GM19468 (cell line): ENCODE data around the gene STX11.
"Not testable (repeated sequence)": the region's sequence is repeated elsewhere in the genome, so short reads cannot be mapped to it uniquely, and the experiment has no call there.

Source experiments
- ATAC-seq: cut with Tn5 transposase; IDR thresholded peaks from one replicate; pipeline ENCODE4 v1.9.1; 2021; ENCODE audit warnings: mild to moderate bottlenecking, moderate library complexity, moderate number of reproducible peaks; ENCODE audit not compliant: unreplicated experiment; ENCODE audit errors: extremely low read depth

Gene STX11

DNA sequence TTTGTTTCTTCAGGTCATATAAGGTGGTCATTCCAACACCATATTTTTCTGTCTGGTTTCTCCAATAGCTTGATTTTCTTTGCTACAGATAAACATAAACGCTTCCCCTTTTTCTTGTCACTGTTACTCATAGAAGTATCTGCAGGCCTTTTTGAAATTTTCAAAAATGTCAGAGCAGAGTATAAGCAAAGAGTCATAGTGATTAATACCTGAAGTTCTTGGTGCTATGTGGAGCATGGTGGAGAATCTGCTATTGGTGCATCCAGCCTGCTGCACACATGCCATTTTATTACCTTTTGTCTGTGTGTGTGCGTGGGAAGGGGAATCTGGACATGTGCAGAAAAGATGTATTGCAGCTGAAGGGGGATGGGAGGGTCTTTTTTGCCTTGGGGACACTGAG, 19.7 kb downstream of the STX11 start:
- no peak for ATAC-seq

DNA sequence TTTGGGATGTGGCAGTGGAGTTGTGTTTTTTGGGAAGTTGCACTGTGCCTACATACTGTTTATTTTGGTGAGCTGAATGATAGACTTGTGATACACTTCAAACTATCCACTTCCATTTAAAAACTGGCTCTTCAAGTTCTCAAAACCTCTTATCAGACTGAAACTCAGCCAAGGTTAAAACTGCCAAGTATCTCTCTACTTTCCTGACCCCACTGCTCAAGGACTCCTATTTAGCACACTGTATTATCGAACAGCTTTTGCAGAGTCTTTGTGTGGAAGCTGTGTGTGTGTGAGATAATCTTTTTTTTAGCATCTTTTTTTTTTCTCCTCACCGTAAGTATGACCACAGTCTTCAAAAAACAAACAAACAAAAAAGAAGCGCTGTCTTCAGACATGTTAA, 21.1 kb downstream of the STX11 start:
- no peak for ATAC-seq

DNA sequence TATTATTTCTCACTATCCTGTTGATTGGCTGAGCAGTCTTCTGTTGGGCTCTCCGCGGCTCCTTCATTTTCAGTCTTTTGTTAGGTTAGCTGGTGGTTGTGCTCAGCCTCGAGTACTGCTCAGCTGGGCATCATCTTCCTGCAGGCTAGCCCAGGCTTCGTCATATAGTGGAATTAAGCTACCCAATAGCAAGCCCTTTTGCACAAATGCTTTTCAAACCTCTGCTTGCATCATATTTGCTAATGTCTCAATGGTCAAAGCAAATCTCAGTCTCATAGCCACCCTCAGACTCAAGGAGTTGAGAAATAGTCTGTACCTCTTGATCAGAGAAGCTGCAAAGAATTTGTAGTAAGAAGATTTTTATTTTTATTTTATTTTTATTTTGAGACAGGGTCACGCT, 23.7 kb downstream of the STX11 start:
- ATAC-seq = no peak

DNA sequence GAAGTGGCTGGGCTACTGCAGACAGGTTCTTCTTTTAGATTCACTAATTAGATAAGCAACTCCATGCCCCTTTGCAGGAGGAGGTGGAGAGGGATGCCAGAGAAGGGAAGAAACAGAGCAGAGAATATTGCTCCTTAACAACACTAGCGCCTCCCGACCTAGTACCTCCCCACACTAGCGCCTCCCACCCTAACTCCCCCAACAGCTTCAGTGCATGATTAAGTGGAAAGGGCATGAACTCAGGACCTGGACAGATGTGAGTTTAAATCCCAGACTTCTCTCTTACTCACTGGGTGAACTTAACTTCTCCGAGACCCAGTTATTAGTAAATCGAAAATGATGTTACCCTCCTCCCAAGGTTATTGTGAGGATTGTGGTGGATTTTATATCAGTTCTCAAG, 25.7 kb downstream of the STX11 start:
- ATAC-seq = no peak

DNA sequence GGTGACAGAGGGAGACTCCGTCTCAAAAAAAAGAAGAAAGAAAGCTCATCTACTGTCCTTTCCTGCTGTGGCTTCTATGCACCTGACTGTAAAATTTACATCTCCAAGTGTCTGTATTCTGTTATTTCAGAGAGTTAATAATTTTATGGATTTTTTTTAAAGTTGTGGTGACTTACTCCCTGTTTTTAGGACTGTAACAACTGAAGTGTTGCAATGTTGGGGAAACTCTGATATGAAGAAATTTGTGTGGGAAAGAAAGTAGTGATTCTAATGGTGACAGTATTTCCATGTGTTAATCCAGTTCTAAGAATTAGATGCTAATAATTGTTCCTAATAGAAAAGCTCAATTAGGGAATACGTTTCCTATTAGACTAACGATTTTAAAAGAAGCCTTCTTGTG, 27.4 kb downstream of the STX11 start:
- no peak for ATAC-seq

DNA sequence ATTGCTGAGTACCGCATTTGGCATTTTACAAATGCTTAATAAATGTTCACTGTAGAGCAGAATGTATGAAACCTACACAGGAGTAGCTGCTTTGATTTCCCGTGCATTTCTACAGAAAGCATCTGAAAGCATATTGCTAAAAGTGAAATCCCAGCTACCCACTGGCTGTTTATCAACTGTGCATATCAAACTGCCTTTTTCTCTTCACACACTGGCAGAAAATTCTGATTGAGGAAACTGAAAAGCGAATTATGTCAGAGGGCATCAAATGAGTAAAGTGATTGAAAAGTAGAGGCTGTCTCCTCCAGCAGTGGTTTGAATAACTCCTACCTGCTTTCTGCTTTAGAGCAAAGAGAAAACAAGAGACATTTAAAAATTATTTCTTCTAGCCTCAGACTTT, 28.0 kb downstream of the STX11 start:
- ATAC-seq = no peak

DNA sequence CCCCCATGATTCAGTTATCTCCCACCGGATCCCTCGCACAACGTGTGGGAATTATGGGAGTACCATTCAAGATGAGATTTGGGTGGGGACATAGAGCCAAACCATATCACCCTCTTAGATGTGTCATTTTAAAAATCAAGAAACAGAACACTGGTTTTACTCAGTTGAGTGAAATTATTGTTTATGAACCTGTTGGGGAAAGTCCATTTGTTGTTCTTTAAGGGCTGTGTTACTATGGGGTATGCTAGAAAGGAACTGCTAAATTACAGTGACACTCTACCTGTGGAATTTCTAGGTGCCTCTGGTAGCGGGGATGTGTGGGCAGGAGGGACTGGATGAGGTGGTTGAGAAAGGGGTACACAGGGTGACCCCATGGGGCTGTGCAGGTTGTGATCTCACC, 28.9 kb downstream of the STX11 start:
- no peak for ATAC-seq

DNA sequence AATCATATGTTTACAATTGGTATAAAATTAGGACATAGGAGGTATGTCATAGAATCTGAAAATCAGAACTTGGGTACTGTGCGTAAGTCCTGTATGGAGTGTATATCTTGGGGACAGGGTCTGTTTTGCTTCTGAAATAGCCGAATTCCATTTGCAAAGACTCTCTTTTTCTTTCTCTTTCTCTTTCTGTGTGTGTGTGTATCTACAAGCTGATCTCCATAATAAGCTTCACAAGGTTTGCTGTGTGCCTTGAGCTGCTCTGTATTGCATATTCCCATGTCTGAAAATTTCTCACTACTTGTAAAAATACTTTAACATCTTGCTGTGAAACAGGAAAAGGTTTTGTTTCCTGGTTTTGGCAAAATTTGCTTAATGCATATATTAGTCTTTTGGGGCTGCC, 29.5 kb downstream of the STX11 start:
- ATAC-seq = no peak

DNA sequence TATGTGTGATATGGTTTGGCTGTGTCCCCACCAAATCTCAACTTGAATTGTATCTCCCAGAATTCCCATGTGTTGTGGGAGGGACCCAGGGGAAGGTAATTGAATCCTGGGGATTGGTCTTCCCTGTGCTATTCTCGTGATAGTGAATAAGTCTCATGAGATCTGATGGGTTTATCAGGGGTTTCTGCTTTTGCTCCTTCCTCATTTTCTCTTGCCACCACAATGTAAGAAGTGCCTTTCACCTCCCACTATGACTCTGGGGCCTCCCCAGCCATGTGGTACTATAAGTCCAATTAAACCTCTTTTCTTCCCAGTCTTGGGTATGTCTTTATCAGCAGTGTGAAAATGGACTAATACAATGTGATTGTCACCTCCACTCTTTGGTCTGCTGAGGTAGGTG, 30.0 kb downstream of the STX11 start:
- not testable (repeated sequence) for ATAC-seq

DNA sequence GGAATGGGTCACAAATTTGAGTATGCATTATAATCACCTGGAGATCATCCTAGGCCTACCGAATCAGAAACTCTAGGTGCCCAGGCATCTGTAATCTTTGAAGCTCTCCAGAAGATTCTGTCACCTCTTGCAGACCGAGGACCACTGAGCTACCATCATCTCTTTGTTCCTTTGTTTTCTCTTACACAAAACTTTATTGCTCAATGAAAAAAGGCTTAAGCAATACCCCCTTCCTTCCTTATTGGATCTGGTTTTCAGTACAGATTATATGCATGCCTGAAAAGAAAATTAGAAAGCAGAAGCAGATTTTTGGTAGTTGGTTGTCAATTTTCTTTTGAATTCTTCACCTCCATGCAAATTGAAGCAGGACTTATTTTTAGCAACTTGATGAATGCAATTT, 31.3 kb downstream of the STX11 start:
- no peak for ATAC-seq

DNA sequence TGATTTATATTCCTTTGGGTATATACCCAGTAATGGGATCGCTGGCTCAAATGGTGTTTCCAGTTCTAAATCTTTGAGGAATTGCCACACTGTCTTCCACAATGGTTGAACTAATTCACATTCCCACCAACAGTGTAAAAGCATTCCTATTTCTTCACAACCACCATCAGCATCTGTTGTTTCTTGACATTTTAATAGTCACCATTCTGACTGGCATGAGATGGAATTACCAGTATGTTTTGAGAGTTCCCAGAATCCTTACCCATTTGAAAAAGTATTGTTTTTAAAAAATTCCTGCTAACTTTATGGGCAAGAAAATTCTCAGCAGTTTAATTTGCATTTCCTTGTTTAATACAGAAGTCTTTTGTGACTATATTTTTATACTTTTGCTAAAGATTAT, 33.9 kb downstream of the STX11 start:
- ATAC-seq = not testable (repeated sequence)

DNA sequence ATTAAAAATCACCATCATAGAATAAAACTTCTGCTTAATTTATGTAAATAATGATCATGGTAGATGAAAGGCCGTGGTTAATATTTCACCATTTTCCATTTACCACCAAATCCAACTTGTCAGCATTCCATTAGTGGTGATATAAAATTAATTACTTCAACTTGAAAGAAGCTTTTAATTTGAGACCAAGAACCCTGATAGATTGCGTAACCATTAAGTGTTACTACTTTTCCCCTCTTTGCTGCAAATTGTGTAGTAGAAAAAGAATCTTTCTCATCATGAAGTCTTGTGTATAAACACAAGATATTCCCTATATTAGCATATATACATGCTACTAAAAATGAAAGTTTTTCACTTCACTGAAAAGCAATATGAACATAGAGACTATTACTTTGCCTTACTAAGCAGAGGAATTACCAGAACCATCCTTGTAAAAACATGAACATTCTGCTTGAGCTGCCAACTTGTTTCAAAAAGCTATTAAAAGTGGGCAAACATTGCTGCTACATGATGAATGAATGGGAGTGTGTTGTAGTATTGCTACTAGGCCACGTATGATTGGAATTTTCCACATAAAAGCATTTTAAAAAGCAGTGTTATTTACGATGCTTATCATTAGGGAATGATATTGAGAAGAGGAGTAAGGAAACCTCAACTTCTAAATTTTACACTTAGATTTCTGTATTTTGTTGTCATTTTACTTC, 35.0 kb downstream of the STX11 start:
- ATAC-seq = no peak

DNA sequence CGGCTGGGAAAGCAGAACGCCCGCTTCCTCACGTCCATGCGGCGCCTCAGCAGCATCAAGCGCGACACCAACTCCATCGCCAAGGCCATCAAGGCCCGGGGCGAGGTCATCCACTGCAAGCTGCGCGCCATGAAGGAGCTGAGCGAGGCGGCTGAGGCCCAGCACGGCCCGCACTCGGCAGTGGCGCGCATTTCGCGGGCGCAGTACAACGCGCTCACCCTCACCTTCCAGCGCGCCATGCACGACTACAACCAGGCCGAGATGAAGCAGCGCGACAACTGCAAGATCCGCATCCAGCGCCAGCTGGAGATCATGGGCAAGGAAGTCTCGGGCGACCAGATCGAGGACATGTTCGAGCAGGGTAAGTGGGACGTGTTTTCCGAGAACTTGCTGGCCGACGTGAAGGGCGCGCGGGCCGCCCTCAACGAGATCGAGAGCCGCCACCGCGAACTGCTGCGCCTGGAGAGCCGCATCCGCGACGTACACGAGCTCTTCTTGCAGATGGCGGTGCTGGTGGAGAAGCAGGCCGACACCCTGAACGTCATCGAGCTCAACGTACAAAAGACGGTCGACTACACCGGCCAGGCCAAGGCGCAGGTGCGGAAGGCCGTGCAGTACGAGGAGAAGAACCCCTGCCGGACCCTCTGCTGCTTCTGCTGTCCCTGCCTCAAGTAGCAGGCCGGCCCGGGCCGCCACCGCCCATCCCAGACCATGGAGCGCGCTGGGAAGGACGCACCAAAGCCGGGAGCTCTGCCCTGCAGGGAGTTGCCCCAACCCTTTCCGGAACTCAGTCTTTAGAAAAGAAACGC, 36.7 kb downstream of the STX11 start:
- ATAC-seq = no peak

DNA sequence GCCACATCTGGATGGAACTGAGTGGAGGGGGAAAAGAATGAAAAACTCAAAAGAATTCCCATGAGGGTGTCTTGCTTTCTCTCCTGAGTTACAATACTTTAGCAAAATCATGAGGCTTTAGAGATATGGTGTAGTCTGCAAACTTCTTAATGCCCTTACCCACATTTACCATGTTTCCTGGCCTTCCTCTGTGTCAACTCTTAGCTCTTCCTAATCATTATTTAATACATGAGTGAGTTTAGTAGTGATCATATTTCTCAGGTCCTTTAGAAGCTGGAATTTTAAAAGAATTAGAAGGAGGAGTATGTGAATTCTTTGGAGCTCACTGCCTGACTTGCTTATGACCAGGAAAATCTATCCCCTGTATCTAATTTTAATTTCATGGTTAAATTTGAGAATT, 39.0 kb downstream of the STX11 start:
- no peak for ATAC-seq

DNA sequence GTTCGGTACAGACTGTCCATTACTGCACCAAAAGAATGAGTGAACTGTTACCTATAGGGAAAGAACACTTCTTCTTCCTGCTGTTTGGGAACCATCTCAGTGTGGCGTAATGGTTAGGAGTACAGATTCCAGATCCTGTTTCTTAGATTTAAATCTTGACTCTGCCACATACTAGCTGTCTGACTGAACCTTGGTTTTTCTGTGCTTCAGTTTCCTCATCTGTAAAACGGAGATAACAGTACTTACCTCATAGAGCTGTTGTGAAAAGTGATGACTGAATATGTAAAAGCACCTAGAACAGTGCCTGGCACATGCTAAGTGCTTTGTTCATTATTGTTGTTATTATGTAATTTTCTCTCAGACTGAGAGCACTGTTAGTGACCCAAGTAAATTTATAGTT, 39.8 kb downstream of the STX11 start:
- ATAC-seq = no peak

DNA sequence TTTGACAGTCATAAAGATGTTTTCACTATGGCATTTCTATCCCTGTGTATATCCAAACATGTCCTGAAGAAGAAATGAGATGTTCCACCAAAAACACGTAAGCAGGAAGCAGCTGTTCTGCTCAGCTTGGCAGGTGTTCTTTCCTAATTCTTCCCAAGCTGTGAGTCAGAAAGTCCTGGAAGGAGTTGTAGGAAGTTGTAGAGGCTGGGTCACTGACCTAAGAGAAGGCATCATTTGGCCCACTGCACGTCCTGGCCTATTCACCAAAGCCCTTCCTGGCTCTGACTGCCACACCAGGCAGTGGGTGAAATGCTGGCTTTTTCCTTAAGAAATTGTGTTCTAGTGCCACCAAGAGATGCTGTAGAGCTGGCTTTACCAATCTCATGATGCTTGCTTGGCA, 40.3 kb downstream of the STX11 start:
- ATAC-seq = no peak

DNA sequence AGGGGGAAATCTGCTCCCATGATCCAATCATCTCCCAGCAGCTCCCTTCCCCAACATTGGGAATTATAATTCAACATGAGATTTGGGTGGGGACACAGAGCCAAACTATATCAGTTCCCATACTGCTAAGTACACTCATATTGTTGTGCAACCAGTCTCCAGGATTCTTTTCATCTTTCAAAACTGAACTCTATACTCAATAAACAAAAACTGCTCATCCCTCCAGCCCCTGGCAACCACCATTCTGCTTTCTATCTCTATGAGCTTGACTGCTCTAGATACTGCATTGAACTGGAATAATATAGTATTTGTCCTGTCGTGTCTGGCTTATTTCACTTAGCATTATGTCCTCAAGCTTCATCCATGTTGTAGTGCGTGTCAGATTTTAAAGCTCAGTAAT, 42.9 kb downstream of the STX11 start:
- ATAC-seq = no peak

DNA sequence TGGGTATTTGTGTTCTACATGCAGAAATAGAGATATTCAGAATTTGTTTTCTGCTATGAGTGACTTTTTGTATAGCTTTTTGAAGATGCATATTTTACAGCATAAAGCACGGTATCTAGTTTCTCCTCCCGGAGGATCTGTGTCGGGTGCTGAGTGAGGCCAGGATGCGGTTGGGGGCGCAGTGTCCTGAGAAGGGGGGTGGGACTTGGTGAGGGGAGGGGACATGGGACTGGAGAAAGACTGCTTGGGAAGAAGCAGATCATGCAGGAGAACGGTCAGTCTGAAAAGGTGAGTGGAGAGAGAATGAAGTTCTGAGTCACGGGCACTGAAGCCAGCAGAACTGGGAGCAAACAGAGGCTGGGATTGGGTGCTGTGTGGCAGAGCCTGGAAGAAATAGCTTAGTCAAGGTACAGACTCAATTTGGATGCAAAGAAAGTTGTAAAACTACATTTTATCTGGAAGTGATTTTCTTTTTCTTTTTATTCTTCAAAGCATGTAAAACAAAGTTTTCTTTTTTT, 44.0 kb downstream of the STX11 start:
- ATAC-seq = no peak

DNA sequence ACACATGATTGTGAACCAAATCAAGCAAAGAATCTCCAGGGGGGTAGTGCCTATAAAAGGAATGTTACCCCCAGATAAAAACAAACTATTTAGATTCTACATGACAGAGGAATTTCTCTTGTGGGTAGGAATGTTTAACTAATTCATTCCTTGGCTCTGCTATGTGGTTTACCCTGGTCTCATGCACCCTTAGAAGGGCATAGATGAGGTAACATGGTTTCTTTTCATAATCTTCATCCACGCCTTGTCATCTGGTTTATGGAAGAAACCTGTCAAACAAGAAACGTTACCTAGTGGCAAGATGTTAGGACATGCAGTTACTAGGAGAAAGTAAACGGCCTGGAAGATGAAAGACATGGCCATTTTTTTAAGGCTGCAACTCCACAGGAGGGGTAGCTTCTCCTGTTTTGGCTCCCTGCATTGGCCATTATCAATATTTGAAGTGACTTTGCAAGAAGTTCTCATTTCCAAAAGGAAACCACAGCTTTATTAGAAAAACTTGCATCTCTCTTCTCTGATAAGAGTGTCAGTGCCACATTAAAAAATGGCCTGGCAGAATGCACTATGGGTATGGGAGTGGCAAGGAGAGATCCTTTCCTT, 45.5 kb downstream of the STX11 start:
- ATAC-seq = no peak

DNA sequence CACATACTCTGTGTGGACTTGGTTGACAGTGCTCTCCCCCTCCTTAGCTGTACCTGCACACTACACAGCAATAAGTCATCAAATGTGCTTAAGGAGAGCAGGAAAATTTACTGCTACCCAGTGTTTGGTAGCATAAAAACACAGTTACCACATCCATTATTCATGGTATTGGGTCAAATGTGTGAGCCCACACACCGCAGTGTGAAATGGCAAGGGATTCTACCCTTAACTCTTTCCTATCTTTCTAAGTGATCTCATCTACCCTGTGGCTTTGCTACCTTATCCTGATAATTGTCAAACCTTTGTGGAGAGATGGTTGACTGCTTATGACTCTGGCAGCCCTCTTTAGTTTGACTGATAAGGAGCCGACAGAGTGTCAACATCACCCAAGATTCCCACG, 47.6 kb downstream of the STX11 start:
- no peak for ATAC-seq

DNA sequence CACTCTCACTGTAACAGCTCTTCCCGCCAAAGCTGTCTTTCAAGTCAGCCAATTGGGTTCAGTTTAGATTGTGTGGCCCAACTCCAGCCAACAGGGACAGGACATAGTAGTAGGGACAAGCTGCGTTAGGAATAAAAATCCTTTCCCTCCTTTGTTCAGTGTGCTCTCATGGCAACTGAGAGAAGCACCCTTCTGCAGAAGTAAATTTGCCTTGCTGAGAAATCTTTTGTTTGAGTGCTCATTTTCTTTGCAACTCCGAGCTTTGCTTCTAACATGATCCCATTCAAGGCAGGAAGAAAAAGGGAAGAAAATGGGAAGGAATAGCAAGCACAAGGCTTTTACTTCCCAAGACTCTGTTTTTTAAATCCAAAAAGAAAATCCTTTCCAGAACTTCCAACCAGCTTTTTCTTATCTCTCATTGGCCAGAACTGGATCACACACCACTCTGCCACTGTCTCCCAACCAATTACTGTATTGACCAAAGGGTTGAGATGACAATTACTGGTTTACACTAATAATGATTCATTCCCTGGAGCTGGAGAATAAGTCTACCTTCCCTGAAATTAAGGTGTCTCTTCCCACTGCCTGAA, 52.7 kb downstream of the STX11 start:
- no peak for ATAC-seq
